Measurements from ENCODE around the gene GSE1. TPM values are rescaled to one million over a fixed set of nuclear protein-coding genes. Genes with fewer than 3 reads are reported as not detected.

GSE1 gene
- total and polyA plus RNA-seq, 2 of the 13 experiments (the other 11 are each of a cell fraction or from before 2014, with no cell fraction given): 16.1 to 31.2 TPM

DNA sequence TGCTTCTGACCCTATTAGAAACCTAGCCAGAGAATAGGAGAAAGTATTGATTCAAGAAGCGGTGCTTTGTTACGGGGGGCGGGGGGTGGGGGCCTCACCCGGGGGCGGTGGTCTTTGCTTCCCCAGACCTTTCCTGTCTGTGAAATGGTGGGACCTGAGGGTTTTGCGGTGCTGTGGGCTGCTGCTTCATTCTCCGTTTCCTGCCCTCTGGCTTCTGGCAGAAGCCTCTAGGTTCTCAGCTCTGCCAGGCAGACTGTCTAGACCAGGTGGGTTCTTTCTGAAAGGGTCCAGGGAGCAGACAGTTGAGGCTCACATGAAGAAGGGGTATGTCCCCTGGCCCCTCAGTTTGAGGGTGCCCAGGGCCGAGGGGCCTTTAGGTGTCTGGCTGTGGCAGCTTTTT, 14.0 kb downstream of the GSE1 start:
- intact Hi-C loops (cut with micrococcal nuclease; ENCODE audit: unreplicated experiment) (no loop called here), in situ Hi-C loops (cut with HindIII; ENCODE audit: extremely low pct_ligation_motif_present, low pct_unique_long_range_greater_than_20kb) (no loop called here)
- no peak for TF ChIP-seq MIER2 (CRISPR knock-in tag; IDR thresholded peaks at IDR 0.05)
- no peak for TF ChIP-seq SAFB2 (CRISPR knock-in tag; IDR thresholded peaks at IDR 0.05; ENCODE audit: borderline replicate concordance, low read depth)
- no peak for TF ChIP-seq ZNF878 (CRISPR knock-in tag; IDR thresholded peaks at IDR 0.05)
- no peak for TF ChIP-seq ATRX (CRISPR knock-in tag; IDR thresholded peaks at IDR 0.05; ENCODE audit: borderline replicate concordance)
- DNase-seq (ENCODE audit: low spot score) (no peak), ATAC-seq (no peak), FAIRE-seq (no peak)
- Histone ChIP-seq H2AFZ (ENCODE audit: low read length) (no peak overlapping the region), H3K79me2 (ENCODE audit: insufficient read depth, low read length) (peaks cover 98% of the 10 kb centered on the region), H3K27ac (ENCODE audit: extremely low read length, insufficient read depth, low read length) (no peak overlapping the region), H3K36me3 (replicated peaks in 1 of 2; ENCODE audit: control insufficient read depth in 1 of 2, insufficient read depth in 2 of 2, low read length in 2 of 2) (peaks cover 17 to 29% of the 10 kb centered on the region in 2 experiments; a peak in 4 of 5 replicates), H3K4me3 (replicated peaks in 1 of 3; ENCODE audit: insufficient read depth in 1 of 3, low read depth in 2 of 3, low read length in 3 of 3) (no peak overlapping the region), H3K4me2 (ENCODE audit: low read depth, low read length) (no peak overlapping the region), H3K4me1 (ENCODE audit: insufficient read depth, low read length) (peaks cover 24% of the 10 kb centered on the region), H3K9ac (ENCODE audit: insufficient read depth, low read depth, low read length) (no peak overlapping the region), H3K9me3 (ENCODE audit: low read length) (peaks cover 12% of the 10 kb centered on the region), H3K27me3 (ENCODE audit: control insufficient read depth in 1 of 2, insufficient read depth in 2 of 2, low read length in 2 of 2) (no peaks in the 10 kb centered on the region), H4K20me1 (ENCODE audit: insufficient read depth, low read length) (peaks cover 97% of the 10 kb centered on the region)
- no TSS peak for BruUV-seq (replicated peaks)
- CTCF ChIA-PET (ENCODE audit: low intra/inter-chr PET ratio, low total read pairs): no interaction called here
- whole genome bisulfite sequencing (ENCODE audit: low lambda C conversion rate): 96% methylated on average over 8 of the region's 8 CpGs
- POLR2A ChIA-PET: no interaction called here

DNA sequence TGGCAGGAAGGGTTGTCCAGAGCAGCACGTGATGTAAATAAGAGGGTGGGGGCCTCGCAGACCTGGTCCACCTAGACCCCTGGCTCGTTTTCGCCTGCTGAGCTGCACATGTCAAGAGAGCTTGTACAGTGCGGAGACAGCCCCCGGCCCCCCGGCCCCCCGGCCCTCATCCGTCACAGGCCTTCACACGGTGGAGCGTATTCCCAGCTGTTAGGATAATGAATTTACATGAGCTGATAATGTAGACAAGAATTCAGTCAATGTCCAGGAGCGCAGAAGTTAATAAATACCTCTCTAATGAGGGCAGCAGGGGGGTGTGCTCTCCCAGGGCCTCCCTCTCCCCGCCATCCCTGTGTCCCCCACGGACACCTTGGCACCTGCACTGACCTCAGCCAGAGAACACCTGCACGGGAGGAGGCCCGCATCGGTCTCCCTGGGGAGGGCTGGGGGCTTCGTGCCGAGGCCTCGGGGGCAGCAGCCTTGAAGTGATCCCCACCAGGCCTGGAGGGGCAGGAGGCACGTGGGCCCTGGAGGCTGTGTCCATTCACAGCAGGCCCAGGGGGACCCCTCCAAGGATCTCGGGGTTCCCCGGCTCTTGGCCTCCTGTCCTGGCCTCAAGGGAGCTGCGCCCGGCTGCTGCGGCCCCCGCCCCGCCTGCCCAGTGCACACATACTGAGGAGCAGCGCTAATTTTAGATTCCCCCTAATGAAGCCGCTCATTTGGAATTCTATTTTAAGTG, 14.6 kb downstream of the GSE1 start:
- 99% methylated on average over 27 of the region's 30 CpGs for WGBS (ENCODE audit: low lambda C conversion rate)
- Histone ChIP-seq H3K4me2 (ENCODE audit: low read depth, low read length) (no peak overlapping the region), H3K79me2 (ENCODE audit: insufficient read depth, low read length) (peaks cover 96% of the 10 kb centered on the region), H3K9ac (ENCODE audit: insufficient read depth, low read depth, low read length) (no peak overlapping the region), H2AFZ (ENCODE audit: low read length) (no peak overlapping the region), H3K4me1 (ENCODE audit: insufficient read depth, low read length) (peaks cover 18% of the 10 kb centered on the region), H3K36me3 (replicated peaks in 1 of 2; ENCODE audit: control insufficient read depth in 1 of 2, insufficient read depth in 2 of 2, low read length in 2 of 2) (peaks cover 17 to 29% of the 10 kb centered on the region in 2 experiments; a peak in 4 of 5 replicates), H3K27me3 (ENCODE audit: control insufficient read depth in 1 of 2, insufficient read depth in 2 of 2, low read length in 2 of 2) (no peaks in the 10 kb centered on the region), H3K9me3 (ENCODE audit: low read length) (peaks cover 12% of the 10 kb centered on the region), H4K20me1 (ENCODE audit: insufficient read depth, low read length) (peaks cover 97% of the 10 kb centered on the region), H3K27ac (ENCODE audit: extremely low read length, insufficient read depth, low read length) (no peak overlapping the region), H3K4me3 (replicated peaks in 1 of 3; ENCODE audit: insufficient read depth in 1 of 3, low read depth in 2 of 3, low read length in 3 of 3) (no peak overlapping the region)
- ATAC-seq: no peak
- ChIA-PET POLR2A (no interaction called here), CTCF (ENCODE audit: low intra/inter-chr PET ratio, low total read pairs) (no interaction called here)
- intact Hi-C loops (cut with micrococcal nuclease; ENCODE audit: unreplicated experiment): no loop called here
- no TSS peak for BruUV-seq (replicated peaks)
- in situ Hi-C loops (cut with HindIII; ENCODE audit: extremely low pct_ligation_motif_present, low pct_unique_long_range_greater_than_20kb): no loop called here
- no peak for DNase-seq (ENCODE audit: low spot score)
- no peak for TF ChIP-seq CENPX (CRISPR knock-in tag; IDR thresholded peaks at IDR 0.05)
- TF ChIP-seq TSC22D2 (CRISPR knock-in tag; IDR thresholded peaks at IDR 0.05; ENCODE audit: borderline replicate concordance): no peak
- TF ChIP-seq, protein P1, sequence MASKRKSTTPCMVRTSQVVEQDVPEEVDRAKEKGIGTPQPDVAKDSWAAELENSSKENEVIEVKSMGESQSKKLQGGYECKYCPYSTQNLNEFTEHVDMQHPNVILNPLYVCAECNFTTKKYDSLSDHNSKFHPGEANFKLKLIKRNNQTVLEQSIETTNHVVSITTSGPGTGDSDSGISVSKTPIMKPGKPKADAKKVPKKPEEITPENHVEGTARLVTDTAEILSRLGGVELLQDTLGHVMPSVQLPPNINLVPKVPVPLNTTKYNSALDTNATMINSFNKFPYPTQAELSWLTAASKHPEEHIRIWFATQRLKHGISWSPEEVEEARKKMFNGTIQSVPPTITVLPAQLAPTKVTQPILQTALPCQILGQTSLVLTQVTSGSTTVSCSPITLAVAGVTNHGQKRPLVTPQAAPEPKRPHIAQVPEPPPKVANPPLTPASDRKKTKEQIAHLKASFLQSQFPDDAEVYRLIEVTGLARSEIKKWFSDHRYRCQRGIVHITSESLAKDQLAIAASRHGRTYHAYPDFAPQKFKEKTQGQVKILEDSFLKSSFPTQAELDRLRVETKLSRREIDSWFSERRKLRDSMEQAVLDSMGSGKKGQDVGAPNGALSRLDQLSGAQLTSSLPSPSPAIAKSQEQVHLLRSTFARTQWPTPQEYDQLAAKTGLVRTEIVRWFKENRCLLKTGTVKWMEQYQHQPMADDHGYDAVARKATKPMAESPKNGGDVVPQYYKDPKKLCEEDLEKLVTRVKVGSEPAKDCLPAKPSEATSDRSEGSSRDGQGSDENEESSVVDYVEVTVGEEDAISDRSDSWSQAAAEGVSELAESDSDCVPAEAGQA (IDR thresholded peaks at IDR 0.05; ENCODE audit: low read depth): no peak
- TF ChIP-seq, protein P1 (CRISPR knock-in tag; IDR thresholded peaks at IDR 0.05; ENCODE audit: borderline replicate concordance): no peak
- peak; percentile 76 for TF ChIP-seq AGO2 (optimal IDR thresholded peaks at IDR 0.05; ENCODE audit: low read depth, low read length)
- peak; percentile 19 for TF ChIP-seq RBM22 (optimal IDR thresholded peaks at IDR 0.05; ENCODE audit: low read length)
- no peak for FAIRE-seq
